ENCODE data around the gene ARSG.
A peak's percentile ranks its signal among the peaks of the same experiment; 100 is the strongest.

ARSG gene

DNA sequence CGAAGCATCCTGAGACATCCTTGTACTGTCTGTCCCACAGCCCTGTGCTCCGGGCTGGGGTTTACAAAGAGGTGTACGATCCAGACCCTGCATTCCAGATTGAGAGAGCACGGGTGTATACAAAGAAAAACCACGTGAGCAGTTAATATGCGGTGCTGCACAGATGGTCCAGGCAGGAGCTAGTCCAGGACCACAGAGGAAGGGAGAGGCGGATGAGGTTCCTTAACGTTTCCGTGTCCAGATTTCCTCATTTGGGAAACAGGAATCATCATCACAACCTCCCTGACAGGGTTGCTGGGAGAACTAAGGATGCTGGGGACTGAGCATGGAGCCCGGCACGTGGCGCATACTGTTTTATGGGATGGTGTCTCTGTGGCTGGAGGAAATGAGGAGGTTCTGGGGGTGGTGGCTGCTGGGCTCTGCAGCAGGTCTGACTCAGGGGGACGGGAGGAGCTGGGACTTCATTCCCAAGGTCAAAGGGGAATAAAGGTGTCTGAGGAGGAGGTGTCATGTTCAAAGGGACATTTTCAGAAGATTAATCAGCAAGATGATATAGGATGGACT lies 139.8 kb downstream of the ARSG start:
- H3K9ac ChIP-seq (ENCODE audit: low read length), result no peak overlapping the region
- H4K20me1 ChIP-seq (ENCODE audit: low read depth, low read length), result no peaks in the 10 kb centered on the region
- H2AFZ ChIP-seq (ENCODE audit: low read depth, low read length, severe bottlenecking), result no peak overlapping the region
- no peaks in the 10 kb centered on the region for H3K9me2 ChIP-seq (replicated peaks; ENCODE audit: insufficient read depth, low read length)
- no peak overlapping the region for H3K4me3 ChIP-seq (ENCODE audit: insufficient read depth, low read length, poor library complexity, severe bottlenecking)
- H3K9me3 ChIP-seq (ENCODE audit: insufficient read depth, low read length), result no peaks in the 10 kb centered on the region
- H3K36me3 ChIP-seq (ENCODE audit: low read length), result no peaks in the 10 kb centered on the region
- TF ChIP-seq, protein P1, sequence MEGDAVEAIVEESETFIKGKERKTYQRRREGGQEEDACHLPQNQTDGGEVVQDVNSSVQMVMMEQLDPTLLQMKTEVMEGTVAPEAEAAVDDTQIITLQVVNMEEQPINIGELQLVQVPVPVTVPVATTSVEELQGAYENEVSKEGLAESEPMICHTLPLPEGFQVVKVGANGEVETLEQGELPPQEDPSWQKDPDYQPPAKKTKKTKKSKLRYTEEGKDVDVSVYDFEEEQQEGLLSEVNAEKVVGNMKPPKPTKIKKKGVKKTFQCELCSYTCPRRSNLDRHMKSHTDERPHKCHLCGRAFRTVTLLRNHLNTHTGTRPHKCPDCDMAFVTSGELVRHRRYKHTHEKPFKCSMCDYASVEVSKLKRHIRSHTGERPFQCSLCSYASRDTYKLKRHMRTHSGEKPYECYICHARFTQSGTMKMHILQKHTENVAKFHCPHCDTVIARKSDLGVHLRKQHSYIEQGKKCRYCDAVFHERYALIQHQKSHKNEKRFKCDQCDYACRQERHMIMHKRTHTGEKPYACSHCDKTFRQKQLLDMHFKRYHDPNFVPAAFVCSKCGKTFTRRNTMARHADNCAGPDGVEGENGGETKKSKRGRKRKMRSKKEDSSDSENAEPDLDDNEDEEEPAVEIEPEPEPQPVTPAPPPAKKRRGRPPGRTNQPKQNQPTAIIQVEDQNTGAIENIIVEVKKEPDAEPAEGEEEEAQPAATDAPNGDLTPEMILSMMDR (IDR thresholded peaks at IDR 0.05; ENCODE audit: insufficient read depth, low read length, poor library complexity, severe bottlenecking), result no peak
- no peak for TF ChIP-seq EZH2phosphoT487 (conservative IDR thresholded peaks at IDR 0.05; ENCODE audit: low read length)
- no peaks in the 10 kb centered on the region for H3K27me3 ChIP-seq (ENCODE audit: low read length)
- H3F3A ChIP-seq (ENCODE audit: insufficient read depth), result no peaks in the 10 kb centered on the region
- no peaks in the 10 kb centered on the region for H3K79me2 ChIP-seq (ENCODE audit: insufficient read depth, low read length)
- no peak overlapping the region for H3K27ac ChIP-seq (ENCODE audit: low read depth, low read length)
- H3K4me2 ChIP-seq (ENCODE audit: low read depth, low read length, poor library complexity, severe bottlenecking), result no peak overlapping the region

DNA sequence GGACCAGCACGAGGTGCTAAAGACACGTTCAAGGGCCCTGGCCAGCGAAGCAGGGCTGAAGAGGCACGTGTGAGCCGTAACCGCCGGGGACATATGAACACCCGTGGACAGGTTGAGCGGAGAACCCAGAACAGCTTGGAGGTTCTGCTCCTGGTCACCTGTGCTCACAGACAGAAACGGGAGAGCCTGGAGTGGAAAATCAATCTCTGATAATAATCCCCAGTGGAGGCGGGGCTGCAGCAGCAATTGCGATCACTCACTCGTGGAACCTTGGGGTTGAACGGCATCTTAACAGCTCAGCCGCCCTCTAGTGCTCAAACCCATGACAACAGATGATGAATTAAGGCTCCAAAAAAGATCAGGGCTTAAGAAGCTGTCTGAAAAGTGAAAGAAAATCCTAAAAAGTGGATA lies 140.4 kb downstream of the ARSG start:
- H3K36me3 ChIP-seq (ENCODE audit: low read length), result no peaks in the 10 kb centered on the region

DNA sequence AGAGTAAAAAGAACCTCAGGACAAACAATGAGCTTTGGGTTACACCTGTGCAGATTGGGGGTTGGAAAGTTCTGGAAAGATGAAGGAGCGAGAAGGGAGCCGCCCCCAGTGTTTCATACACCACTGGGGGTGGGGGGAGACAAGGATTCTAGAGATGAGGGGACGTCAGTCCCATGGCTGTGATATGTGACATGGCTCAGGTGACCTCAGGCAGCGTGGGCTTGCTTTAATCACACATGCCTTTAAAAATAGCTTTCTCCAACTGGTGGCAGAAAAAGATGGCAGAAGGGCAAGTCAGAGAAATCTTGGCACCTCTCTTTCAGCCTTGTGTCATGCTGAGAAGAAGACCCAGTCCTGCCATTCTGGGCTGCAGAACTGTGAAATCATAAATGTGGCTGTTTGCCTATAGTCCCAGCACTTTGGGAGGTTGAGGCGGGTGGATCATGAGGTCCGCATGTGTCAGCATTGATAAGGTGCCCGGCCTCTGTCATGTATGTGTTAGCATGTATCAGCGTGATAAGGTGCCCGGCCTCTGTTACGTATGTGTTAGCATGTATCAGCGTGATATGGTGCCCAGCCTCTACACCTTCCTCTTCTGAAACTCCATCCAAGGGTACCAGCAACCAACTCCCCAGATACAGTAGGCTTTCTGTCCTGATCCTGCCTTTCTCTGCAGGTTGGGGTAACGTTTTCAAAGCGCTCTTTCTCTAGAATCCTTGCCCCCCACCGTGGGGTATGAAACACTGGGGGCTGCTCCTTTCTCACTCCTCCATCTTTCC lies 141.0 kb downstream of the ARSG start:
- no peaks in the 10 kb centered on the region for H3K36me3 ChIP-seq (ENCODE audit: low read length)
- TF ChIP-seq, protein P1 (IDR thresholded peaks at IDR 0.05; ENCODE audit: insufficient read depth, low read length, poor library complexity, severe bottlenecking), result no peak
- no peak for TF ChIP-seq EZH2phosphoT487 (conservative IDR thresholded peaks at IDR 0.05; ENCODE audit: low read length)
- no peak overlapping the region for H3K9ac ChIP-seq (ENCODE audit: low read length)
- no peaks in the 10 kb centered on the region for H3K9me2 ChIP-seq (replicated peaks; ENCODE audit: insufficient read depth, low read length)
- H3K9me3 ChIP-seq (ENCODE audit: insufficient read depth, low read length), result no peaks in the 10 kb centered on the region
- H3F3A ChIP-seq (ENCODE audit: insufficient read depth), result no peaks in the 10 kb centered on the region
- no peak overlapping the region for H3K4me2 ChIP-seq (ENCODE audit: low read depth, low read length, poor library complexity, severe bottlenecking)
- no peak overlapping the region for H3K27ac ChIP-seq (ENCODE audit: low read depth, low read length)
- no peak overlapping the region for H3K4me3 ChIP-seq (ENCODE audit: insufficient read depth, low read length, poor library complexity, severe bottlenecking)
- H3K27me3 ChIP-seq (ENCODE audit: low read length), result no peaks in the 10 kb centered on the region
- no peak overlapping the region for H2AFZ ChIP-seq (ENCODE audit: low read depth, low read length, severe bottlenecking)
- H4K20me1 ChIP-seq (ENCODE audit: low read depth, low read length), result no peaks in the 10 kb centered on the region
- no peaks in the 10 kb centered on the region for H3K79me2 ChIP-seq (ENCODE audit: insufficient read depth, low read length)

More for the DNA sequence above, 140.4 kb downstream of the ARSG start:
- Histone ChIP-seq H3K79me2 (ENCODE audit: insufficient read depth, low read length) (no peaks in the 10 kb centered on the region), H3K9ac (ENCODE audit: low read length) (no peak overlapping the region), H3K9me2 (replicated peaks; ENCODE audit: insufficient read depth, low read length) (no peaks in the 10 kb centered on the region), H3K4me2 (ENCODE audit: low read depth, low read length, poor library complexity, severe bottlenecking) (no peak overlapping the region), H3F3A (ENCODE audit: insufficient read depth) (no peaks in the 10 kb centered on the region), H2AFZ (ENCODE audit: low read depth, low read length, severe bottlenecking) (no peak overlapping the region), H3K27ac (ENCODE audit: low read depth, low read length) (no peak overlapping the region), H3K27me3 (ENCODE audit: low read length) (no peaks in the 10 kb centered on the region), H3K9me3 (ENCODE audit: insufficient read depth, low read length) (no peaks in the 10 kb centered on the region), H3K4me3 (ENCODE audit: insufficient read depth, low read length, poor library complexity, severe bottlenecking) (no peak overlapping the region), H4K20me1 (ENCODE audit: low read depth, low read length) (no peaks in the 10 kb centered on the region)
- TF ChIP-seq, protein P1 (IDR thresholded peaks at IDR 0.05; ENCODE audit: insufficient read depth, low read length, poor library complexity, severe bottlenecking), result peak; percentile 38
- TF ChIP-seq EZH2phosphoT487 (conservative IDR thresholded peaks at IDR 0.05; ENCODE audit: low read length), result no peak

Data from SU-DHL-6 (cell line).